PC-3 (cell line): Measurements from ENCODE around the gene TESMIN. TPM values are rescaled to one million over a fixed set of nuclear protein-coding genes. Genes with fewer than 3 reads are reported as not detected.

Experiments
- ATAC-seq: fragments of 200-7000 bp; cut with Tn5 transposase; 2 replicates; pipeline ENCODE4 v1.9.1; 2020; ENCODE audit warnings: mild to moderate bottlenecking, moderate library complexity
- BruUV-seq: library from RNA; stranded (reverse); fragments of 400-500 nt; replicated peaks from 2 replicates; lab custom pipeline; 2021; lab: Mats Ljungman, UMichigan
- CTCF ChIA-PET: fragments of 300-600 bp; sonication (Branson Sonifier 250); formaldehyde crosslinking; loops from one replicate; lab custom pipeline; 2022; ENCODE audit warnings: antibody characterized with exemption; lab: Charles Lee
- POLR2A ChIA-PET: fragments of 300-600 bp; sonication (Branson Sonifier 250); formaldehyde crosslinking; loops from one replicate; lab custom pipeline; 2022; ENCODE audit warnings: antibody characterized with exemption; ENCODE audit not compliant: unreplicated experiment; lab: Charles Lee
- DNase-seq: peaks from one replicate; pipeline ENCODE4 v3.0.0-alpha.2; 2015
- H2AFZ ChIP-seq: fragments of 300-600 bp; sonication (generic); 2 replicates; pipeline ENCODE4 v1.6.0; 2016; ENCODE audit warnings: antibody characterized with exemption, low read length
- H3F3A ChIP-seq: fragments of 300-600 bp; sonication (generic); one replicate; pipeline ENCODE4 v1.6.0; 2017; ENCODE audit warnings: antibody characterized with exemption, low read length, control low read depth, mild to moderate bottlenecking; ENCODE audit not compliant: unreplicated experiment
- H3K27ac ChIP-seq: fragments of 300-600 bp; sonication (generic); 2 replicates; pipeline ENCODE4 v1.5.1; 2016; ENCODE audit warnings: mild to moderate bottlenecking, low read length
- H3K27me3 ChIP-seq: fragments of 300-600 bp; sonication (generic); 2 replicates; pipeline ENCODE4 v1.6.1; 2016; ENCODE audit warnings: low read length, mixed read lengths
- H3K36me3 ChIP-seq: fragments of 300-600 bp; sonication (generic); 2 replicates; pipeline ENCODE4 v1.6.1; 2016; ENCODE audit warnings: low read depth, mixed run types, low read length, mixed read lengths
- H3K4me1 ChIP-seq: fragments of 300-600 bp; sonication (generic); 2 replicates; pipeline ENCODE4 v1.5.1; 2016; ENCODE audit warnings: low read length; ENCODE audit not compliant: insufficient read depth
- H3K4me2 ChIP-seq: fragments of 300-600 bp; sonication (generic); 2 replicates; pipeline ENCODE4 v1.6.0; 2016; ENCODE audit warnings: low read length
- H3K4me3 ChIP-seq: fragments of 300-600 bp; sonication (generic); 2 replicates; pipeline ENCODE4 v1.5.1; 2016; ENCODE audit warnings: mild to moderate bottlenecking, low read length, mixed read lengths
- H3K79me2 ChIP-seq: fragments of 300-600 bp; sonication (generic); 2 replicates; pipeline ENCODE4 v1.6.1; 2017; ENCODE audit warnings: low read length, mixed read lengths
- H3K9ac ChIP-seq: fragments of 300-600 bp; sonication (generic); 2 replicates; pipeline ENCODE4 v1.6.0; 2016; ENCODE audit warnings: mild to moderate bottlenecking, low read length
- H3K9me2 ChIP-seq: fragments of 300-600 bp; sonication (generic); replicated peaks from 2 replicates; pipeline ENCODE4 v1.6.1; 2016; ENCODE audit warnings: mixed run types, low read length, mixed read lengths
- H3K9me3 ChIP-seq: fragments of 300-600 bp; sonication (generic); 2 replicates; pipeline ENCODE4 v1.6.1; 2016; ENCODE audit warnings: low read length, mixed read lengths
- H4K20me1 ChIP-seq: fragments of 300-600 bp; sonication (generic); 2 replicates; pipeline ENCODE4 v1.6.1; 2016; ENCODE audit warnings: low read length, mixed read lengths
- EZH2 ChIP-seq: fragments of 300-600 bp; sonication (generic); IDR thresholded peaks from one replicate; pipeline ENCODE4 v1.6.1; 2017; ENCODE audit warnings: antibody characterized with exemption, mild to moderate bottlenecking, low read length; ENCODE audit not compliant: unreplicated experiment
- EZH2phosphoT487 ChIP-seq: fragments of 300-600 bp; sonication (generic); IDR thresholded peaks from 2 replicates; pipeline ENCODE4 v1.6.1; 2018; ENCODE audit warnings: mild to moderate bottlenecking, antibody characterized with exemption, low read length, borderline replicate concordance
- intact Hi-C: fragments of 100-400 bp; cut with micrococcal nuclease; formaldehyde crosslinking; loops from 2 replicates; pipeline ENCODE4 v1.9.0; 2023
- total RNA-seq: library from RNA; depleted of rRNA; stranded (reverse); fragments of >200 nt; gene quantifications from 2 replicates; pipeline ENCODE4 v1.2.3, GENCODE V29; 2014
- TF ChIP-seq, protein P1 (sequence below): fragments of 300-600 bp; sonication (generic); conservative IDR thresholded peaks from 2 replicates; pipeline ENCODE4 v1.5.1; 2017; ENCODE audit warnings: antibody characterized with exemption, low read depth, mild to moderate bottlenecking, low read length

Gene TESMIN
- total RNA-seq, 1 experiment from 2014 or later = 25.8 TPM

GRCh38 chr11:68666849-68667248 lies 84.5 kb downstream of the TESMIN start:
- no peak for ATAC-seq
- DNase-seq = no peak
- TF ChIP-seq EZH2phosphoT487 (no peak), EZH2 (no peak)
- TF ChIP-seq, protein P1, sequence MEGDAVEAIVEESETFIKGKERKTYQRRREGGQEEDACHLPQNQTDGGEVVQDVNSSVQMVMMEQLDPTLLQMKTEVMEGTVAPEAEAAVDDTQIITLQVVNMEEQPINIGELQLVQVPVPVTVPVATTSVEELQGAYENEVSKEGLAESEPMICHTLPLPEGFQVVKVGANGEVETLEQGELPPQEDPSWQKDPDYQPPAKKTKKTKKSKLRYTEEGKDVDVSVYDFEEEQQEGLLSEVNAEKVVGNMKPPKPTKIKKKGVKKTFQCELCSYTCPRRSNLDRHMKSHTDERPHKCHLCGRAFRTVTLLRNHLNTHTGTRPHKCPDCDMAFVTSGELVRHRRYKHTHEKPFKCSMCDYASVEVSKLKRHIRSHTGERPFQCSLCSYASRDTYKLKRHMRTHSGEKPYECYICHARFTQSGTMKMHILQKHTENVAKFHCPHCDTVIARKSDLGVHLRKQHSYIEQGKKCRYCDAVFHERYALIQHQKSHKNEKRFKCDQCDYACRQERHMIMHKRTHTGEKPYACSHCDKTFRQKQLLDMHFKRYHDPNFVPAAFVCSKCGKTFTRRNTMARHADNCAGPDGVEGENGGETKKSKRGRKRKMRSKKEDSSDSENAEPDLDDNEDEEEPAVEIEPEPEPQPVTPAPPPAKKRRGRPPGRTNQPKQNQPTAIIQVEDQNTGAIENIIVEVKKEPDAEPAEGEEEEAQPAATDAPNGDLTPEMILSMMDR = no peak
- Histone ChIP-seq H3K4me3 (no peak overlapping the region), H3K27ac (no peak overlapping the region), H4K20me1 (no peaks in the 10 kb centered on the region), H3F3A (no peaks in the 10 kb centered on the region), H3K79me2 (no peaks in the 10 kb centered on the region), H3K4me1 (no peaks in the 10 kb centered on the region), H3K4me2 (no peak overlapping the region), H3K9ac (no peak overlapping the region), H3K36me3 (no peaks in the 10 kb centered on the region), H3K9me3 (no peaks in the 10 kb centered on the region), H3K27me3 (peaks cover 8% of the 10 kb centered on the region; the same call in 1 of the 2 replicates), H2AFZ (no peak overlapping the region), H3K9me2 (no peaks in the 10 kb centered on the region)
- CTCF ChIA-PET = no interaction called here
- POLR2A ChIA-PET = no interaction called here
- intact Hi-C loops = no loop called here
- no TSS peak for BruUV-seq

GRCh38 chr11:68665436-68665835 lies 85.9 kb downstream of the TESMIN start:
- H3K4me1 ChIP-seq = no peaks in the 10 kb centered on the region
- H3K79me2 ChIP-seq = no peaks in the 10 kb centered on the region
- POLR2A ChIA-PET = no interaction called here
- TF ChIP-seq EZH2phosphoT487 (no peak), EZH2 (no peak)
- TF ChIP-seq, protein P1 = no peak
- H3F3A ChIP-seq = no peaks in the 10 kb centered on the region
- H3K9me2 ChIP-seq = no peaks in the 10 kb centered on the region
- H3K27ac ChIP-seq = no peak overlapping the region
- no peaks in the 10 kb centered on the region for H3K9me3 ChIP-seq
- no peak overlapping the region for H3K4me3 ChIP-seq
- BruUV-seq = no TSS peak
- no peak overlapping the region for H3K4me2 ChIP-seq
- CTCF ChIA-PET = no interaction called here
- peaks cover 8% of the 10 kb centered on the region; the same call in 1 of the 2 replicates for H3K27me3 ChIP-seq
- no peak for ATAC-seq
- no peak for DNase-seq
- H3K9ac ChIP-seq = no peak overlapping the region
- intact Hi-C loops = no loop called here
- no peaks in the 10 kb centered on the region for H3K36me3 ChIP-seq
- H4K20me1 ChIP-seq = no peaks in the 10 kb centered on the region
- no peak overlapping the region for H2AFZ ChIP-seq

GRCh38 chr11:68664906-68665305 lies 86.4 kb downstream of the TESMIN start:
- no peaks in the 10 kb centered on the region for H3K9me2 ChIP-seq
- peaks cover 8% of the 10 kb centered on the region; the same call in 1 of the 2 replicates for H3K27me3 ChIP-seq
- H3K27ac ChIP-seq = no peak overlapping the region
- H3K9ac ChIP-seq = no peak overlapping the region
- no TSS peak for BruUV-seq
- H3F3A ChIP-seq = no peaks in the 10 kb centered on the region
- no peak overlapping the region for H3K4me3 ChIP-seq
- POLR2A ChIA-PET = no interaction called here
- DNase-seq (no peak), ATAC-seq (no peak)
- no peaks in the 10 kb centered on the region for H4K20me1 ChIP-seq
- no peak overlapping the region for H3K4me2 ChIP-seq
- no peak overlapping the region for H2AFZ ChIP-seq
- CTCF ChIA-PET = no interaction called here
- H3K36me3 ChIP-seq = no peaks in the 10 kb centered on the region
- H3K79me2 ChIP-seq = no peaks in the 10 kb centered on the region
- intact Hi-C loops = no loop called here
- H3K9me3 ChIP-seq = no peaks in the 10 kb centered on the region
- TF ChIP-seq EZH2phosphoT487 = no peak
- no peak for TF ChIP-seq EZH2
- TF ChIP-seq, protein P1 = no peak
- no peaks in the 10 kb centered on the region for H3K4me1 ChIP-seq
